Measurements from ENCODE around the gene ARHGAP42. TPM values are rescaled to one million over a fixed set of nuclear protein-coding genes. Genes with fewer than 3 reads are reported as not detected.

Gene ARHGAP42
- total and polyA plus RNA-seq, 10 of the 15 experiments (the other 5 are each of a cell fraction or from before 2014, with no cell fraction given): 1.8 to 6.3 (median 3.2) TPM

DNA sequence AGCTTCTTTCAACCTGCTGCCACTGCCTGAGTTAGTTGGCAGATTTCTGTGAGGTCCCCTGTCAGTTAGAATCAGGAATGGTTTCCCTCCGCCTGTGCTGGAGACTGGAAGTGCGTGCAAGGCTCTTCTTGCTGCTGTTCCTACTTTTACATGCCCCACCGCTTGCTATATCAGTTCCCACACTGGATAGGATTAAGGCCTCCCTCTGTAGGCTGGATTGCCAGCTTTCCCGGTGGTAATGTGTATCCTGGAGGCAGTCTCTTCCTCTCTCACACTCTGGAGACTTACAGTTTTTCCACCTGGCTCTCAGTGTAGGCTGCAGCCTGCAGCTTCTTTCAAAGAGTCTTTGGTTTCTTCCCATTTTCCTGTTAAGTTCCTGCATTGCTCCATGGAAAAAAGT lies 66.5 kb downstream of the ARHGAP42 start:
- Histone ChIP-seq H3K4me1 (ENCODE audit: control insufficient read depth, insufficient read depth, low read length) (no peaks in the 10 kb centered on the region), H3K27me3 (replicated peaks in 1 of 2; ENCODE audit: control insufficient read depth in 2 of 2, insufficient read depth in 2 of 2, low read length in 1 of 2) (no peaks in the 10 kb centered on the region), H3K4me3 (no peak overlapping the region), H3K36me3 (ENCODE audit: control insufficient read depth in 2 of 2, insufficient read depth in 2 of 2, low read length in 1 of 2) (no peaks in the 10 kb centered on the region), H3K9me3 (replicated peaks; ENCODE audit: control insufficient read depth, insufficient read depth, low read length) (peaks cover 6% of the 10 kb centered on the region; the same call in 1 of the 3 replicates), H3K79me2 (ENCODE audit: control insufficient read depth, insufficient read depth, low read length) (no peaks in the 10 kb centered on the region), H3K9ac (ENCODE audit: control insufficient read depth, insufficient read depth, low read length) (no peak overlapping the region), H3K27ac (ENCODE audit: control insufficient read depth, insufficient read depth) (no peak overlapping the region), H4K20me1 (ENCODE audit: control insufficient read depth, insufficient read depth) (no peaks in the 10 kb centered on the region), H3K4me2 (ENCODE audit: control insufficient read depth, insufficient read depth) (no peak overlapping the region), H2AFZ (ENCODE audit: control insufficient read depth, low read depth, low read length) (no peak overlapping the region)
- WGBS (ENCODE audit: insufficient coverage, insufficient replicate concordance, low lambda C conversion rate, missing lambda C conversion rate): 83% methylated on average over 4 of the region's 4 CpGs
- ChIA-PET CTCF (no interaction called here), RAD21 (ENCODE audit: unreplicated experiment) (no interaction called here), POLR2A (no interaction called here), SMC1A (ENCODE audit: uncharacterized antibody, unreplicated experiment) (no interaction called here)
- DNase-seq (ENCODE audit: low read depth, low spot score): no peak
- no TSS peak for BruUV-seq (replicated peaks)
- intact Hi-C loops (cut with micrococcal nuclease; ENCODE audit: unreplicated experiment) (no loop called here), in situ Hi-C loops (cut with MboI) (no loop called here)
- ATAC-seq: no peak
- FAIRE-seq: no peak
- TF ChIP-seq, protein P1, sequence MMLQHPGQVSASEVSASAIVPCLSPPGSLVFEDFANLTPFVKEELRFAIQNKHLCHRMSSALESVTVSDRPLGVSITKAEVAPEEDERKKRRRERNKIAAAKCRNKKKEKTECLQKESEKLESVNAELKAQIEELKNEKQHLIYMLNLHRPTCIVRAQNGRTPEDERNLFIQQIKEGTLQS (IDR thresholded peaks at IDR 0.05; ENCODE audit: borderline replicate concordance, extremely low read depth, low read depth, low read length): no peak
- TF ChIP-seq CHD4 (IDR thresholded peaks at IDR 0.05) (no peak), PAX5 (IDR thresholded peaks at IDR 0.05; ENCODE audit: borderline replicate concordance, low read depth, low read length) (no peak), GATAD2B (conservative IDR thresholded peaks at IDR 0.05; ENCODE audit: low read depth) (no peak), TBL1XR1 (IDR thresholded peaks at IDR 0.05; ENCODE audit: low read depth, low read length) (no peak), CBX3 (IDR thresholded peaks at IDR 0.05; ENCODE audit: borderline replicate concordance, low read depth) (no peak), SUPT20H (IDR thresholded peaks at IDR 0.05; ENCODE audit: borderline replicate concordance, control insufficient read depth, low read depth, low read length) (no peak), CEBPZ (IDR thresholded peaks at IDR 0.05; ENCODE audit: low read depth, low read length) (no peak)
- TF ChIP-seq, protein P2, sequence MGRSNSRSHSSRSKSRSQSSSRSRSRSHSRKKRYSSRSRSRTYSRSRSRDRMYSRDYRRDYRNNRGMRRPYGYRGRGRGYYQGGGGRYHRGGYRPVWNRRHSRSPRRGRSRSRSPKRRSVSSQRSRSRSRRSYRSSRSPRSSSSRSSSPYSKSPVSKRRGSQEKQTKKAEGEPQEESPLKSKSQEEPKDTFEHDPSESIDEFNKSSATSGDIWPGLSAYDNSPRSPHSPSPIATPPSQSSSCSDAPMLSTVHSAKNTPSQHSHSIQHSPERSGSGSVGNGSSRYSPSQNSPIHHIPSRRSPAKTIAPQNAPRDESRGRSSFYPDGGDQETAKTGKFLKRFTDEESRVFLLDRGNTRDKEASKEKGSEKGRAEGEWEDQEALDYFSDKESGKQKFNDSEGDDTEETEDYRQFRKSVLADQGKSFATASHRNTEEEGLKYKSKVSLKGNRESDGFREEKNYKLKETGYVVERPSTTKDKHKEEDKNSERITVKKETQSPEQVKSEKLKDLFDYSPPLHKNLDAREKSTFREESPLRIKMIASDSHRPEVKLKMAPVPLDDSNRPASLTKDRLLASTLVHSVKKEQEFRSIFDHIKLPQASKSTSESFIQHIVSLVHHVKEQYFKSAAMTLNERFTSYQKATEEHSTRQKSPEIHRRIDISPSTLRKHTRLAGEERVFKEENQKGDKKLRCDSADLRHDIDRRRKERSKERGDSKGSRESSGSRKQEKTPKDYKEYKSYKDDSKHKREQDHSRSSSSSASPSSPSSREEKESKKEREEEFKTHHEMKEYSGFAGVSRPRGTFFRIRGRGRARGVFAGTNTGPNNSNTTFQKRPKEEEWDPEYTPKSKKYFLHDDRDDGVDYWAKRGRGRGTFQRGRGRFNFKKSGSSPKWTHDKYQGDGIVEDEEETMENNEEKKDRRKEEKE (IDR thresholded peaks at IDR 0.05): no peak

All from GM12878 (cell line).